Measurements from ENCODE around the gene ARHGAP6.

The ARHGAP6 gene

DNA sequence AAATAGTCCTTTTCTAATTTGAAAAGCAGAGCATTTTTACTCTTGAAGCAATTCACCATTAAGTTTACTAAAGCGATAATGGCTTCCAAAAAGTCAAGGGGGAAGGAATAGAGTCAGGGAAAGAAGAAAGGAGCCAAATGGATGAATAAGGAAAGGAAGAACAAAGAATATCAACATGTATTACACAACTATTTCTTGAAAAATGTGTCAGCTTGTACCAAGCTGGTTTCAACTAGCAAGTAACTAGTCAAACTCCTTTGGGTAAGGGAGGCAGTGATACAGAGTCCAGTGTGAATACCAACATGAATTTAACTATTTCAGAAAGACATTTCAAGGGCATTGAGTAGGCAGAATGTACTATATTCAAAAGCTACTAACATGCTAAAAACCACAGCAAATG lies 112.1 kb downstream of the ARHGAP6 start:
- no peak for TF ChIP-seq FOXP2 (optimal IDR thresholded peaks at IDR 0.05; ENCODE audit: control extremely low read depth, extremely low read length, insufficient read depth)
- TF ChIP-seq EZH2 (IDR thresholded peaks at IDR 0.05), result no peak
- no peak for TF ChIP-seq POLR2AphosphoS5 (IDR thresholded peaks at IDR 0.05; ENCODE audit: borderline replicate concordance, low read depth, low read length)
- DNase-seq (ENCODE audit: low read depth, low spot score), result no peak
- H3K36me3 ChIP-seq (ENCODE audit: insufficient read depth, low read length), result no peaks in the 10 kb centered on the region
- H3K4me3 ChIP-seq, result no peak overlapping the region
- no peaks in the 10 kb centered on the region for H3K9me3 ChIP-seq (ENCODE audit: low read depth, low read length)
- no peak overlapping the region for H3K9ac ChIP-seq (ENCODE audit: insufficient read length)
- no peak overlapping the region for H3K27ac ChIP-seq

DNA sequence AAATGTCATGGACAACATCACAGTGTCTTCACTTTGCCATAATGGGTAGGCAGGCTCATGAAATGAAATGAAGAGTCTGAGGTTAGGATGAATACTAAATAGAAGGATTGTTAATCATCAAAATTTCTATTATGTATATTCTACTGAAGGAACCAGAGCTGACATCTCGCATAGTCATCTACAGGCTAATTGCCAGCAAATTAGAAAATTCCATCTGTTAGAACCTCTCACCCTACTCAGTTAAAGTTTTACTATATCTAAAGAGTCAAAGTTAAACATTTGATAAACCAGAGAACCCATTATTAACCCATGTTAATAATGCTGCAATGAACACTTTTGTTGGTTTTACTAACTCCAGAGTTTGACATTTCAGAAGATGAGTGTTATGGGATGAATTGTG lies 114.6 kb downstream of the ARHGAP6 start:
- H3K36me3 ChIP-seq (ENCODE audit: insufficient read depth, low read length), result no peaks in the 10 kb centered on the region
- no peak overlapping the region for H3K9ac ChIP-seq (ENCODE audit: insufficient read length)
- no peak overlapping the region for H3K4me3 ChIP-seq
- no peak overlapping the region for H3K27ac ChIP-seq
- no peak for DNase-seq (ENCODE audit: low read depth, low spot score)
- no peak for TF ChIP-seq POLR2AphosphoS5 (IDR thresholded peaks at IDR 0.05; ENCODE audit: borderline replicate concordance, low read depth, low read length)
- TF ChIP-seq EZH2 (IDR thresholded peaks at IDR 0.05), result no peak
- TF ChIP-seq FOXP2 (optimal IDR thresholded peaks at IDR 0.05; ENCODE audit: control extremely low read depth, extremely low read length, insufficient read depth), result no peak
- H3K9me3 ChIP-seq (ENCODE audit: low read depth, low read length), result no peaks in the 10 kb centered on the region

DNA sequence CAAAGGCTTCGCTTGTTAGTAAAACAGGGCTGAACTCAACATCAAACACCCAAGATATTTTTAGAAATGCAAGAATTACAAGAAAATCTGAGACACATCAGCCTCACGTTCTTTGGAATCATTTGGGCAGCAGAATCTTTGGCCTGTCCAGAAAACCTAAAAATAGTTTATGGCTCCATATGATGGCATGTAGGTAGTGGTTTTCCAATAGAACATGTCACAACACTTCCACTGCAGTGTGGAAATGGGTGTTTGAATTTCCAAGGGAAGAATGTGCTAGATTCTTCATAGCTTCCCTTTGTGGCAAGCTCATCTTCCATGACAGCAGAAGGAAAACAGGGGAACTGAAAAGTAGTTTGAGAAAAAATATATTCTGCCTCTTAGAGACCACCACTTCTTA lies 118.8 kb downstream of the ARHGAP6 start:
- H3K36me3 ChIP-seq (ENCODE audit: insufficient read depth, low read length), result no peaks in the 10 kb centered on the region
- no peak for DNase-seq (ENCODE audit: low read depth, low spot score)
- TF ChIP-seq EZH2 (IDR thresholded peaks at IDR 0.05) (no peak), FOXP2 (optimal IDR thresholded peaks at IDR 0.05; ENCODE audit: control extremely low read depth, extremely low read length, insufficient read depth) (no peak), POLR2AphosphoS5 (IDR thresholded peaks at IDR 0.05; ENCODE audit: borderline replicate concordance, low read depth, low read length) (no peak)

DNA sequence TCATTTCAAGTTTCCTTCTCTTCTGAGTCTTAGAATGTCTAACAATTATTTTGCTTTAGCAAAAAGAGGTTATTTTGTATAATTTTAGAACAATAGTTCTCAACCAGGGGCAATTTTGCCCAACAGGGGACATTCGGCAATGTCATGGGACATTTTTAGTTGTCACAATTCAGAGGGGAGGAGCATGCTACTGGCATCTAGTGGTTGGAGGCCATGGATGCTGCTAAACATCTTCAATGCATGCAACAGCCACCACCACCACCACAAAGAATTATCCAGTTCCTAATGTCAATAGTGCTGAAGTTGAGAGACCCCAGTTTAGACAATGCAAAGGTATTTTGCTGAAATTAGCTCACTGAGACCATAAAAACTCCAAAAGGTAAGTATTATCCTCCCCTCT lies 122.5 kb downstream of the ARHGAP6 start:
- Histone ChIP-seq H3K9ac (ENCODE audit: insufficient read length) (no peak overlapping the region), H3K36me3 (ENCODE audit: insufficient read depth, low read length) (no peaks in the 10 kb centered on the region), H3K4me3 (no peak overlapping the region), H3K9me3 (ENCODE audit: low read depth, low read length) (no peaks in the 10 kb centered on the region), H3K27ac (no peak overlapping the region)
- no peak for DNase-seq (ENCODE audit: low read depth, low spot score)
- no peak for TF ChIP-seq POLR2AphosphoS5 (IDR thresholded peaks at IDR 0.05; ENCODE audit: borderline replicate concordance, low read depth, low read length)

More for the DNA sequence above, 118.8 kb downstream of the ARHGAP6 start:
- no peak overlapping the region for H3K4me3 ChIP-seq
- H3K27ac ChIP-seq, result no peak overlapping the region
- no peak overlapping the region for H3K9ac ChIP-seq (ENCODE audit: insufficient read length)
- H3K9me3 ChIP-seq (ENCODE audit: low read depth, low read length), result no peaks in the 10 kb centered on the region

DNA sequence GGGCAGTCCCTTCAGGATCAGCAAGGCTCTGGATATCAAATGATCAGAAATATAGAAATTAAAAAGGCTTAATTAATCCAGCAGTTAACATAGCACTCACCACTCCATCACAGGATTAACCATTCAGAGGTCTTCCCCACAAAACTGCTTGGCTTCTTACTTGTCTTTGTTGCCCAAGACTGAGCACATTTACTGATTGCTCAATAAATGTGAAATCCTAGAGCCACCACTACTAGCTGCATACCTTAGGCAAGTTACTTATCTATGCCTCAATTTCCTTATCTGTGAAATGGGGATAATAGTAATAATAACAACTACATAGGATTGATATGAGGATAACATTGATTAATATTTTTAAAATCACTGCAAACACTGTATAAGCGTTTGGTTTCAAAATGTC lies 124.2 kb downstream of the ARHGAP6 start:
- no peak overlapping the region for H3K9ac ChIP-seq (ENCODE audit: insufficient read length)
- TF ChIP-seq EZH2 (IDR thresholded peaks at IDR 0.05) (no peak), POLR2AphosphoS5 (IDR thresholded peaks at IDR 0.05; ENCODE audit: borderline replicate concordance, low read depth, low read length) (no peak), FOXP2 (optimal IDR thresholded peaks at IDR 0.05; ENCODE audit: control extremely low read depth, extremely low read length, insufficient read depth) (no peak)

DNA sequence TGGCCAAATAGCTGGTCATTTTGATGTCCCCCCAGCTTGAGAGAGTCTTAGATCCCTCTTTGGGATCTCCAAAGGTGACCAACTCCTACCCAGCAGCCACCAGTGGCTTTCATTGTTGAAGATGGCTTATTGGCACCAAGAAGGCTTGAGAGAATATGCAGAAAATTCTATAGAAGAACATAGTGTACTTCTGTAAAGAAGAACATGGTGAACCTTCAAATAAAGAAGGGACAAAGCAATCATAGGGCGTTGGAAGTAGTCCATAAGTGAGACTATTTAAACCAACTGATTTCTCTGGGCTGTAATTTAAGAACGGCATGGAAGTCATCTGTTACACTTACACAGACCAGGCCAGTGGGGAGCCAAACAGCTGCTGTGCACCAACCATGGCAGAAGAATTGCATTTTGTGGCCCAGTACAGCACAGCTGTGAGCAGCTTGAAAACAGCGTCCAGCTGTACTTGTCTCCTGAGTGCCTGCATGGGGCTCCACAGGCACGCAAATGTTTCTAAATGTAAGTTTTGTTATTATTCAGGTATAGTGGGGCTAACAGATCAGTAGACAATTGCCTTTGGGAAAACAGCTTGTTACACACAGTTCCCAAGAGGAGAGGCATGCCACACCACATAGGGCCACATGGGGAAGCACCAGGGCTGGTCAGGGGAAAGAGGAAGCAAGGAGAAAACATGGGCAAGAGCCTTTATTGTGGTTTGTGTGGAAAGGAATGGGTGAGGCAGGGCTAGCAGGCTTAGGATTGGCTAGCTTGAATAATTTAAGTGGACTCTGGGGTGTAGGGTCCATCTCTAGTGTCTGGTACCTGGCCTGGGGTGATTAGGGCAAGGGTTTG lies 125.0 kb downstream of the ARHGAP6 start:
- no peak overlapping the region for H3K4me3 ChIP-seq
- TF ChIP-seq FOXP2 (optimal IDR thresholded peaks at IDR 0.05; ENCODE audit: control extremely low read depth, extremely low read length, insufficient read depth), result no peak
- no peaks in the 10 kb centered on the region for H3K36me3 ChIP-seq (ENCODE audit: insufficient read depth, low read length)
- no peak overlapping the region for H3K9ac ChIP-seq (ENCODE audit: insufficient read length)
- H3K27ac ChIP-seq, result no peak overlapping the region
- no peaks in the 10 kb centered on the region for H3K9me3 ChIP-seq (ENCODE audit: low read depth, low read length)
- no peak for DNase-seq (ENCODE audit: low read depth, low spot score)

More for the DNA sequence above, 124.2 kb downstream of the ARHGAP6 start:
- Histone ChIP-seq H3K9me3 (ENCODE audit: low read depth, low read length) (no peaks in the 10 kb centered on the region), H3K36me3 (ENCODE audit: insufficient read depth, low read length) (no peaks in the 10 kb centered on the region), H3K27ac (no peak overlapping the region), H3K4me3 (no peak overlapping the region)
- DNase-seq (ENCODE audit: low read depth, low spot score), result no peak

DNA sequence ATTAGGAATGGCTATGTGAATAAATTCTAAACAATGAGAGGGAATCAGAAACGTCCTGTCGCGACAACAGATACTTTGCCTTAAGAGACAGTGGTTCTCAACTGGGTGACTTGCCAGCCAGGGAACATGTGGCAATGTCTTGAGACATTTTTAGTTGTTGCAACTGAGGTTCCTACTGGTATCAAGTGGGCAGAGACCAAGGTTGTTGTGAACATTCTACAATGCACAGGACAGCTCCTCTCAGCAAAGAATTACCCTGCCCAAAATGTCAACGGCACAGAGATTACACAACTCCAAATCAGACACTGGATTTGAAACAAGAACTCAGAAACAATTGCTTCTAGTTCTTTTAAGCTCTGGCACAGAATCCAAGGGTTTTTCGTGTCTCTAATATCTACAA lies 128.6 kb downstream of the ARHGAP6 start:
- Histone ChIP-seq H3K27ac (no peak overlapping the region), H3K9me3 (ENCODE audit: low read depth, low read length) (no peaks in the 10 kb centered on the region), H3K36me3 (ENCODE audit: insufficient read depth, low read length) (no peaks in the 10 kb centered on the region), H3K4me3 (no peak overlapping the region), H3K9ac (ENCODE audit: insufficient read length) (no peak overlapping the region)
- DNase-seq (ENCODE audit: low read depth, low spot score), result no peak
- TF ChIP-seq FOXP2 (optimal IDR thresholded peaks at IDR 0.05; ENCODE audit: control extremely low read depth, extremely low read length, insufficient read depth) (no peak), EZH2 (IDR thresholded peaks at IDR 0.05) (no peak), POLR2AphosphoS5 (IDR thresholded peaks at IDR 0.05; ENCODE audit: borderline replicate concordance, low read depth, low read length) (no peak)

DNA sequence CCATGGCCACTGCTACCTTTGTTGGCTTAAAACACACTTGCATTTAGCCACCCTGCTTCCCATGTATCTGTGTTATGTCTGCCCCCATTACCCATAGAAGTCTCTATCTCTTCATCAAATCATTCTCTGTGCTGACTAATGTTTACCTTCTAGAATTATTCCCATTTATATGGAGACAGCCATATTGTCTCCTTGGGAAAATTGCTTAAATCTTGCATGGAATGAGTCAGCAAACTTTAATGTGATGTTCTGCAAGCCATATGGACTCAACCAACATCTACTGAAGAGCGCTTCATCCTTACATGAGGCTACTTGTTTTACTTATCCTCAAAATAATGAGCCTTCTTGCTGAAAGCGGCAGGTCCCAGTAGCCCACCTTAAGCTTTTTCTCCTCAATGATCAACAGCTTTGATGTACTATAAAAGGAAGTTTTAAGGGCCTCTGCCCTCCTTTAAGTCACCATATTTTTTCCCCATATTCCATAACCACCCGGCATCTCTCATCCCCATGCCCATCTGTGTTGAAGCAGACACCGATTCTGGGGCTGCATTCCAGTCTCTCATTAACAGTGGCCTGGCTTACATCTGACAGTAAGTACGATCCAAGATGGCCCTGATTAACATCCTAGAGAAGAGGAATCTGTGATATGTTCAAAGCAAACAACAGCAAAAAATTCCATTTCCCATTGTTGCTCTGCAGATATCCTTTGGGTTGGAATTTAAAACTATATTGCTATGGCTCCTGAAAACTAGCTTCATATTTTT lies 130.4 kb downstream of the ARHGAP6 start:
- Histone ChIP-seq H3K27ac (no peak overlapping the region), H3K4me3 (no peak overlapping the region), H3K36me3 (ENCODE audit: insufficient read depth, low read length) (no peaks in the 10 kb centered on the region), H3K9ac (ENCODE audit: insufficient read length) (no peak overlapping the region), H3K9me3 (ENCODE audit: low read depth, low read length) (no peaks in the 10 kb centered on the region)
- DNase-seq (ENCODE audit: low read depth, low spot score), result no peak
- TF ChIP-seq POLR2AphosphoS5 (IDR thresholded peaks at IDR 0.05; ENCODE audit: borderline replicate concordance, low read depth, low read length) (no peak), FOXP2 (optimal IDR thresholded peaks at IDR 0.05; ENCODE audit: control extremely low read depth, extremely low read length, insufficient read depth) (no peak), EZH2 (IDR thresholded peaks at IDR 0.05) (no peak)

Measured in SK-N-MC (cell line).